SU-DHL-6 (cell line): ENCODE results near the gene H2AZ2.

ENCODE experiments used
- H2AFZ ChIP-seq: fragments of 200-600 bp; sonication (generic); 2 replicates; pipeline ENCODE4 v1.6.1; 2014; ENCODE audit warnings: low read depth, mild to moderate bottlenecking, moderate library complexity, mixed read lengths, antibody characterized with exemption, low read length; ENCODE audit not compliant: severe bottlenecking
- H3F3A ChIP-seq: fragments of 200-600 bp; shearing (Covaris generic); 2 replicates; pipeline ENCODE4 v1.6.0; 2016; ENCODE audit warnings: antibody characterized with exemption, mild to moderate bottlenecking; ENCODE audit not compliant: insufficient read depth
- H3K27ac ChIP-seq: fragments of 200-600 bp; sonication (generic); 2 replicates; pipeline ENCODE4 v1.5.1; 2016; ENCODE audit warnings: low read depth, mild to moderate bottlenecking, low read length, moderate library complexity, mixed read lengths
- H3K27me3 ChIP-seq: fragments of 200-600 bp; sonication (generic), shearing (Covaris generic); 2 replicates; pipeline ENCODE4 v1.6.0; 2014; ENCODE audit warnings: mild to moderate bottlenecking, low read length
- H3K36me3 ChIP-seq: fragments of 200-600 bp; sonication (generic); 2 replicates; pipeline ENCODE4 v1.6.1; 2014; ENCODE audit warnings: mild to moderate bottlenecking, low read length, mixed read lengths
- H3K4me2 ChIP-seq: fragments of 300-600, 200-600 bp; shearing (Covaris generic), sonication (generic); 2 replicates; pipeline ENCODE4 v1.6.0; 2014; ENCODE audit warnings: low read length, low read depth, mild to moderate bottlenecking; ENCODE audit not compliant: poor library complexity, severe bottlenecking
- H3K4me3 ChIP-seq: fragments of 200-600 bp; sonication (generic); 2 replicates; pipeline ENCODE4 v1.5.1; 2014; ENCODE audit warnings: antibody characterized with exemption, low read length, mild to moderate bottlenecking, mixed read lengths; ENCODE audit not compliant: insufficient read depth, poor library complexity, severe bottlenecking
- H3K79me2 ChIP-seq: fragments of 200-600 bp; sonication (generic); 2 replicates; pipeline ENCODE4 v1.6.1; 2014; ENCODE audit warnings: mild to moderate bottlenecking, low read length, moderate library complexity; ENCODE audit not compliant: insufficient read depth
- H3K9ac ChIP-seq: fragments of 200-600 bp; sonication (generic); 2 replicates; pipeline ENCODE4 v1.7.0; 2014; ENCODE audit warnings: mild to moderate bottlenecking, low read length
- H3K9me2 ChIP-seq: fragments of 200-600 bp; sonication (generic); replicated peaks from 2 replicates; pipeline ENCODE4 v1.6.1; 2014; ENCODE audit warnings: low read length; ENCODE audit not compliant: insufficient read depth
- H3K9me3 ChIP-seq: fragments of 200-600 bp; sonication (generic); 2 replicates; pipeline ENCODE4 v1.6.1; 2014; ENCODE audit warnings: low read length, mixed read lengths; ENCODE audit not compliant: insufficient read depth
- H4K20me1 ChIP-seq: fragments of 200-600 bp; sonication (generic); 2 replicates; pipeline ENCODE4 v1.6.1; 2014; ENCODE audit warnings: low read depth, mild to moderate bottlenecking, antibody characterized with exemption, low read length, moderate library complexity, mixed read lengths
- CTCF ChIP-seq: fragments of 200-600 bp; sonication (generic); IDR thresholded peaks from one replicate; pipeline ENCODE4 v1.5.1; 2017; ENCODE audit warnings: antibody characterized with exemption, mild to moderate bottlenecking, low read length, moderate library complexity; ENCODE audit not compliant: insufficient read depth, poor library complexity, severe bottlenecking
- EZH2phosphoT487 ChIP-seq: fragments of 200-600 bp; sonication (generic), shearing (Covaris generic); conservative IDR thresholded peaks from 2 replicates; pipeline ENCODE4 v1.6.1; 2018; ENCODE audit warnings: mild to moderate bottlenecking, antibody characterized with exemption, low read length, moderate library complexity, mixed read lengths

The H2AZ2 gene

DNA sequence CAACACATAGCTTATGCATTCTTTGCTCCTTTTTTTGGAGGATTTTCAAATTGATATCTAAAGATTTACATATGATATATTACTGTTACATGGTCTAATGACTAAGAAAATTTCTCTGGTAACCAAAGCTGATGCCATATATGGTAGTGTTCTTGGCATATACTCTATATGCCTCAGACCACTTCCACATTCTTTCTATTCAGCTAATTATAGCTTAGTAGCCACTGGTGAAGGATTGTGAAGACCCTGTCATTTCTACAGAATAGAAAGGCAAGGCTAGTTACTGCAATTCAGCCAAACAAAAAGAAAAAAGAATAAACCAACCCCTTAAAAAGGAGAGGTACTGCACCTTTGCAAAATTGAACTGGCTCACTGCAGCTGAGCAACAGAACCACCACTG lies 33.7 kb upstream of the H2AZ2 start:
- H3K9ac ChIP-seq: peak overlapping the region; percentile 8; the same call in 1 of the 2 replicates
- H3K4me2 ChIP-seq: peak overlapping the region; percentile 60
- no peaks in the 10 kb centered on the region for H3K27me3 ChIP-seq
- H3K9me2 ChIP-seq: no peaks in the 10 kb centered on the region
- H2AFZ ChIP-seq: no peak overlapping the region
- H3K9me3 ChIP-seq: peaks cover 5% of the 10 kb centered on the region; the same call in 1 of the 2 replicates
- peaks cover 32% of the 10 kb centered on the region for H4K20me1 ChIP-seq
- H3K27ac ChIP-seq: 0 out of 2 replicates have a peak overlapping the region, but pooled peaks have one; percentile 16
- peaks cover 56% of the 10 kb centered on the region for H3K79me2 ChIP-seq
- peaks cover 34% of the 10 kb centered on the region for H3F3A ChIP-seq
- H3K36me3 ChIP-seq: peaks cover 29% of the 10 kb centered on the region
- TF ChIP-seq EZH2phosphoT487: no peak
- no peak for TF ChIP-seq CTCF
- peak overlapping the region; percentile 30 for H3K4me3 ChIP-seq

DNA sequence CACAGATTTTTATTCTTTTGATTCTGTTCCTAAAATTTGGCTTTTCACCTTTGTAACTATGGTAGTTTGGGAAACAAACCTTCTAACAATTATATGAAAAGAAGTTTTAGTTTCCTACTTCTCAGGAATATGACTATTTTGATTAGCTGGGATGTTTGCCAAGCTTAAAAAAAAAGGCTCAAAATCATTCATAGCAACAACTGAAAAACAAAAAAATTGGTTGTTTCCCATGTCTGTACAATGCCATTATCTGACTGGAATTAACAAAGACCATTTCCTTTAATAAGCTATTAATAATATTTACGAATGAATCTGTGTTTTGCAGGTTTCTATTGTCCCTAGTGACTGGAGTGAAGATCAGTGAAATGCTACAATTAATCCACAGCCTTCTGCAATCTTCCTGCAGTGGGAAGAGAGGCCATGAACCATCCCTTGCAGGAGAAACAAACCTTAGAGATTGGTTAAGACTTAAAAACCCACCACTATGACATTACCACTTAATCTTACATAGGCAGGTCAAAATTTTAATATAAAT lies 33.2 kb upstream of the H2AZ2 start:
- Histone ChIP-seq H4K20me1 (peaks cover 33% of the 10 kb centered on the region), H3K36me3 (peaks cover 29% of the 10 kb centered on the region), H3K79me2 (peaks cover 56% of the 10 kb centered on the region), H2AFZ (no peak overlapping the region), H3K4me2 (peak overlapping the region; percentile 60), H3K9me3 (peaks cover 5% of the 10 kb centered on the region; the same call in 1 of the 2 replicates), H3K4me3 (peak overlapping the region; percentile 16), H3K27me3 (no peaks in the 10 kb centered on the region), H3K9ac (peak overlapping the region; percentile 4; the same call in 1 of the 2 replicates), H3K9me2 (no peaks in the 10 kb centered on the region), H3F3A (peaks cover 38% of the 10 kb centered on the region), H3K27ac (no peak overlapping the region)
- TF ChIP-seq EZH2phosphoT487 (no peak), CTCF (no peak)

DNA sequence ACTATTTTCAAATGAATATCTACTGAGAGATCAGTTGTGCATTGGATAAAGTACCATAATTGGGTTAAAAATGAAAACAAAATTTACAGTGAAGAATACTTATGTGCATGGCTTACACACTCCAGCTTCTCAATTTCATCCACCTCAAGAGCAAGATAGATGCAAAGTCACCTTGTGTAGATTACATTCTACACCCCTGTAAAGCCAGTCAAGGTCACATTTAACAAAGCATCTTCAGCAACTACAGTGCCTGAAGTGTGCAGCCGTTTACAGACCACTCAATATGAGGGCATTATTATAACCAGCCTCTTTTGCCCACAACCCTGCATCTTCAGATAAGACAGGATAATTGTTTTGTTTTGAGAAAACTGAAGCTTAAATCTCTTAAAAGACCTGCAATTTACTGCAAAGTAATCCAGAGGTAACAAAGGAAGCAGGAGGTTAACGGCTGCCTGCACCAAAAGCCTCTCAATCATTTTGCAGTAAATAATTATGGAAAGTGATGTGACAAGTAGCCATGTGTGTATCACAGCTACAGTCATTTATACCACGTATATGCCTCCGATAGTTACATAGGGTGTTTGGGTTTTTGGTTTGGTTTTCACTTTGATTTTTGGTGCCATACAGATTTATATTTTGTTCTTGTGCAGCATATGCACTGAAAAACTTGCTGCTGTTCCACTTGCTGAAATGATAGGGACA lies 32.6 kb upstream of the H2AZ2 start:
- H3K9ac ChIP-seq: 0 out of 2 replicates have a peak overlapping the region, but pooled peaks have one; percentile 4
- no peaks in the 10 kb centered on the region for H3K9me2 ChIP-seq
- TF ChIP-seq CTCF (no peak), EZH2phosphoT487 (no peak)
- H3K79me2 ChIP-seq: peaks cover 56% of the 10 kb centered on the region
- peaks cover 37% of the 10 kb centered on the region for H4K20me1 ChIP-seq
- peaks cover 29% of the 10 kb centered on the region for H3K36me3 ChIP-seq
- H3K27ac ChIP-seq: no peak overlapping the region
- no peaks in the 10 kb centered on the region for H3K27me3 ChIP-seq
- H3K9me3 ChIP-seq: peaks cover 5% of the 10 kb centered on the region; the same call in 1 of the 2 replicates
- no peak overlapping the region for H3K4me3 ChIP-seq
- no peak overlapping the region for H2AFZ ChIP-seq
- H3K4me2 ChIP-seq: peak overlapping the region; percentile 60
- H3F3A ChIP-seq: peaks cover 39% of the 10 kb centered on the region
